Measurements from ENCODE around the gene HMMR.

DNA sequence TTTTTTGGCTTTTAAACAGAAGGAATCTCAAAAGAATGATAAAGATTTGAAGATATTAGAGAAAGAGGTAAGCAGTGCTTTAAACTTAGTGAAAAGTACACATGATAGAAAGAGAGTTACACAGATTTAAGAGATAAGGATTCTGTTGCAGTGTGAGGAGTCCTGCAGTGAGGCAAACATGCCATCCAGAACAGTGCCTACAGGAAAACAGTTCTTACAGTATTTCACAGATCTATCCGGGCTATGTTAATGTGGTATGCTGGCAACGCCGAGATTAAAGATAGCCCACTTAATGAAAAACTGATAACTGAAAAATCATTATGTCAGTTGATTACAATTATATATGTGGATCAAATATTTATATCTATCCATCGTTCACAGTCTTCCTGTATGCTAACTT, 7.2 kb downstream of the HMMR start:
- no peak for TF ChIP-seq EZH2phosphoT487 (IDR thresholded peaks at IDR 0.05; ENCODE audit: low read length)
- TF ChIP-seq, protein P1, sequence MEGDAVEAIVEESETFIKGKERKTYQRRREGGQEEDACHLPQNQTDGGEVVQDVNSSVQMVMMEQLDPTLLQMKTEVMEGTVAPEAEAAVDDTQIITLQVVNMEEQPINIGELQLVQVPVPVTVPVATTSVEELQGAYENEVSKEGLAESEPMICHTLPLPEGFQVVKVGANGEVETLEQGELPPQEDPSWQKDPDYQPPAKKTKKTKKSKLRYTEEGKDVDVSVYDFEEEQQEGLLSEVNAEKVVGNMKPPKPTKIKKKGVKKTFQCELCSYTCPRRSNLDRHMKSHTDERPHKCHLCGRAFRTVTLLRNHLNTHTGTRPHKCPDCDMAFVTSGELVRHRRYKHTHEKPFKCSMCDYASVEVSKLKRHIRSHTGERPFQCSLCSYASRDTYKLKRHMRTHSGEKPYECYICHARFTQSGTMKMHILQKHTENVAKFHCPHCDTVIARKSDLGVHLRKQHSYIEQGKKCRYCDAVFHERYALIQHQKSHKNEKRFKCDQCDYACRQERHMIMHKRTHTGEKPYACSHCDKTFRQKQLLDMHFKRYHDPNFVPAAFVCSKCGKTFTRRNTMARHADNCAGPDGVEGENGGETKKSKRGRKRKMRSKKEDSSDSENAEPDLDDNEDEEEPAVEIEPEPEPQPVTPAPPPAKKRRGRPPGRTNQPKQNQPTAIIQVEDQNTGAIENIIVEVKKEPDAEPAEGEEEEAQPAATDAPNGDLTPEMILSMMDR (IDR thresholded peaks at IDR 0.05; ENCODE audit: low read length) = no peak
